Loucy (cell line): Measurements from ENCODE around the gene MRPL33.

ENCODE experiments used
- H2AFZ ChIP-seq: fragments of 200-600 bp; sonication (generic); 2 replicates; pipeline ENCODE4 v1.6.0; 2016; ENCODE audit warnings: antibody characterized with exemption, mild to moderate bottlenecking, low read length, moderate library complexity
- H3F3A ChIP-seq: fragments of 200-600 bp; 2 replicates; pipeline ENCODE4 v1.6.0; 2016; ENCODE audit warnings: antibody characterized with exemption, low read depth, mild to moderate bottlenecking
- H3K27me3 ChIP-seq: fragments of 200-600 bp; sonication (generic); 2 replicates; pipeline ENCODE4 v1.6.1; 2014; ENCODE audit warnings: low read length, mild to moderate bottlenecking; ENCODE audit not compliant: insufficient read depth, poor library complexity, severe bottlenecking
- H3K36me3 ChIP-seq: fragments of 200-600 bp; sonication (generic); 2 replicates; pipeline ENCODE4 v1.6.1; 2016; ENCODE audit warnings: low read length; ENCODE audit not compliant: insufficient read depth
- H3K4me1 ChIP-seq: fragments of 200-600 bp; sonication (generic); 2 replicates; pipeline ENCODE4 v1.5.1; 2014; ENCODE audit warnings: low read length, mild to moderate bottlenecking; ENCODE audit not compliant: insufficient read depth, poor library complexity, severe bottlenecking
- H3K4me2 ChIP-seq: fragments of 200-600 bp; sonication (generic); 2 replicates; pipeline ENCODE4 v1.6.0; 2014; ENCODE audit warnings: antibody characterized with exemption, low read length, low read depth, mild to moderate bottlenecking; ENCODE audit not compliant: poor library complexity, severe bottlenecking
- H3K4me3 ChIP-seq: fragments of 200-600 bp; sonication (generic); 2 replicates; pipeline ENCODE4 v1.5.1; 2014; ENCODE audit warnings: low read length, mild to moderate bottlenecking, mixed read lengths; ENCODE audit not compliant: poor library complexity, severe bottlenecking
- H3K79me2 ChIP-seq: fragments of 200-600 bp; sonication (generic); 2 replicates; pipeline ENCODE4 v1.6.1; 2014; ENCODE audit warnings: low read length; ENCODE audit not compliant: insufficient read depth
- H3K9ac ChIP-seq: fragments of 200-600 bp; sonication (generic); 2 replicates; pipeline ENCODE4 v1.6.0; 2014; ENCODE audit warnings: mild to moderate bottlenecking, low read depth, low read length, moderate library complexity; ENCODE audit not compliant: poor library complexity, severe bottlenecking
- H3K9me2 ChIP-seq: fragments of 200-600 bp; sonication (generic); replicated peaks from 2 replicates; pipeline ENCODE4 v1.6.1; 2016; ENCODE audit warnings: low read depth, low read length, mixed read lengths
- H3K9me3 ChIP-seq: fragments of 200-600 bp; sonication (generic); 2 replicates; pipeline ENCODE4 v1.6.1; 2014; ENCODE audit warnings: mild to moderate bottlenecking, antibody characterized with exemption, low read length, low read depth; ENCODE audit not compliant: insufficient read depth
- H4K20me1 ChIP-seq: fragments of 200-600 bp; sonication (generic); 2 replicates; pipeline ENCODE4 v1.6.0; 2014; ENCODE audit warnings: antibody characterized with exemption, low read length, mild to moderate bottlenecking; ENCODE audit not compliant: insufficient read depth, poor library complexity, severe bottlenecking
- EZH2phosphoT487 ChIP-seq: fragments of 200-600 bp; IDR thresholded peaks from 2 replicates; pipeline ENCODE4 v1.6.1; 2018; ENCODE audit warnings: antibody characterized with exemption, mild to moderate bottlenecking, moderate library complexity, borderline replicate concordance
- TF ChIP-seq, protein P1 (sequence below): fragments of 200-600 bp; sonication (generic); conservative IDR thresholded peaks from 2 replicates; pipeline ENCODE4 v1.5.1; 2014; ENCODE audit warnings: mild to moderate bottlenecking, antibody characterized with exemption, low read length

Gene MRPL33

DNA sequence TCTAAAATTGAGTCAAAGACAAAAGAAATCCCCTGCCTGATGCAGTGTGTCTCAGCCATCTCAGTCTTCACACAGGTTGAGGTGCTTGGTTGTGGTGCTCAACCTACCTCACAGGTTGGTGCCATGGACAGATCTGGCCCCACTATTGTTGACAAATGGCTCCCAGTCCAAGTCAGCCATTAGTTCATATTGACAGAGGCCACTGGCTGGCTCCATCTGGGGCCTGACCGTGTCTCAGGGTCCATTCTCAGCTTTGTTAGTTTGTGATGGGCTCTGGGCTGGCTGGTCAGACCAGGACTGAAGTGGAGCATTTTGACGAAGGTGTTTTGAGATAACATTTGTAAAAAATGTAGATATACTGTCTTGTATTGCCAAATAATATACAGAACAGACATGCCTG is 36.9 kb downstream of the MRPL33 start:
- Histone ChIP-seq H3K4me3 (no peak overlapping the region), H3K36me3 (no peaks in the 10 kb centered on the region), H3K4me2 (no peak overlapping the region), H3K9me2 (no peaks in the 10 kb centered on the region), H4K20me1 (no peaks in the 10 kb centered on the region), H3K27me3 (no peaks in the 10 kb centered on the region), H3K9me3 (no peaks in the 10 kb centered on the region), H3K79me2 (no peaks in the 10 kb centered on the region), H3K4me1 (no peaks in the 10 kb centered on the region), H3K9ac (no peak overlapping the region), H3F3A (no peaks in the 10 kb centered on the region), H2AFZ (no peak overlapping the region)
- TF ChIP-seq, protein P1, sequence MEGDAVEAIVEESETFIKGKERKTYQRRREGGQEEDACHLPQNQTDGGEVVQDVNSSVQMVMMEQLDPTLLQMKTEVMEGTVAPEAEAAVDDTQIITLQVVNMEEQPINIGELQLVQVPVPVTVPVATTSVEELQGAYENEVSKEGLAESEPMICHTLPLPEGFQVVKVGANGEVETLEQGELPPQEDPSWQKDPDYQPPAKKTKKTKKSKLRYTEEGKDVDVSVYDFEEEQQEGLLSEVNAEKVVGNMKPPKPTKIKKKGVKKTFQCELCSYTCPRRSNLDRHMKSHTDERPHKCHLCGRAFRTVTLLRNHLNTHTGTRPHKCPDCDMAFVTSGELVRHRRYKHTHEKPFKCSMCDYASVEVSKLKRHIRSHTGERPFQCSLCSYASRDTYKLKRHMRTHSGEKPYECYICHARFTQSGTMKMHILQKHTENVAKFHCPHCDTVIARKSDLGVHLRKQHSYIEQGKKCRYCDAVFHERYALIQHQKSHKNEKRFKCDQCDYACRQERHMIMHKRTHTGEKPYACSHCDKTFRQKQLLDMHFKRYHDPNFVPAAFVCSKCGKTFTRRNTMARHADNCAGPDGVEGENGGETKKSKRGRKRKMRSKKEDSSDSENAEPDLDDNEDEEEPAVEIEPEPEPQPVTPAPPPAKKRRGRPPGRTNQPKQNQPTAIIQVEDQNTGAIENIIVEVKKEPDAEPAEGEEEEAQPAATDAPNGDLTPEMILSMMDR: no peak
- no peak for TF ChIP-seq EZH2phosphoT487

DNA sequence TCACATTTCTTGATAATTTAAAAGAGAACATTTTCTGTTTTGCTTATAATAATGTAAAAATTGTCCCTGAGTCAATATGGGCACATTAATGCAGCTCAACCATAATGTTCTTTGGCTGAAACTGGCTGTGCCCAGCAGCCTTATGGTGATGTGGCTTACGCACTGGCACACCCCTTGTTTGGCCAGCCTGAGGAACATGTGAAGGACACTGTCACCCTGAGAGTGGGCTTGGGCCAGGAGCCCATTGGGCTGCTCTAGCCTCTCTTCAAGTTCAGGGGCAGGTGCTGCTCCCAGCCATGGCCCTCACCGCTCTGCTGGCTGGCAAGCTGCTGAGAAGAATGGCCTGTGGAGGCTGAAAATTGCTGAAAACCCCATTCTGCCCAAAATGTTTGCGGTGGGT is 37.5 kb downstream of the MRPL33 start:
- H3K79me2 ChIP-seq: no peaks in the 10 kb centered on the region
- no peaks in the 10 kb centered on the region for H3F3A ChIP-seq
- no peak overlapping the region for H3K9ac ChIP-seq
- no peaks in the 10 kb centered on the region for H3K36me3 ChIP-seq
- no peaks in the 10 kb centered on the region for H3K9me2 ChIP-seq
- no peaks in the 10 kb centered on the region for H3K4me1 ChIP-seq
- no peak overlapping the region for H3K4me3 ChIP-seq
- H3K27me3 ChIP-seq: no peaks in the 10 kb centered on the region
- no peaks in the 10 kb centered on the region for H4K20me1 ChIP-seq
- TF ChIP-seq EZH2phosphoT487: no peak
- TF ChIP-seq, protein P1: no peak
- no peak overlapping the region for H2AFZ ChIP-seq
- no peak overlapping the region for H3K4me2 ChIP-seq
- H3K9me3 ChIP-seq: no peaks in the 10 kb centered on the region

DNA sequence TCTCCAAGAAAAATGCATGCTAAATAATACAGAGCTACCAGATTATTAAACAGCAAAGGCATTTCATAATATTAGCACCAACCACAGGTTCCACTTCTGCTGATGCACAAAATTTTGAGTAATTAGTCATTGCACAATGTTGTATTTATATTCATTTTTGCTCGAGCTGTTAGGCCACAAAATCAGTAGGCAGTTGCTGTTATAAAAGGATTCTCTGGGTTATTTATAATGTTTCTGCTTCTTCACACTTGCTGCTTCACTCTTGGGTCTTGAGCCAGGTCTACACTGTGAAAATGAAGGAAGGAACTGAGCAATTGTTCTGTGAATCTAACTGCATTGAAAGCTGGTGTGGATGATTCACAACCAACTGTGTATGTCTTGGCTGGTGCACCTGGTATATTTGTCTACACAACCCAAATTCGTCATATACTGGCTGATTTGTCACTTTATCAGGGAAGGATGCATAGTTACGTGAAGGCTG is 38.3 kb downstream of the MRPL33 start:
- H3K36me3 ChIP-seq: no peaks in the 10 kb centered on the region
- no peaks in the 10 kb centered on the region for H3F3A ChIP-seq
- H3K4me2 ChIP-seq: no peak overlapping the region
- H3K4me1 ChIP-seq: no peaks in the 10 kb centered on the region
- H4K20me1 ChIP-seq: no peaks in the 10 kb centered on the region
- H3K4me3 ChIP-seq: no peak overlapping the region
- no peaks in the 10 kb centered on the region for H3K79me2 ChIP-seq
- no peak for TF ChIP-seq EZH2phosphoT487
- TF ChIP-seq, protein P1: no peak
- no peaks in the 10 kb centered on the region for H3K9me2 ChIP-seq
- no peaks in the 10 kb centered on the region for H3K9me3 ChIP-seq
- no peak overlapping the region for H2AFZ ChIP-seq
- no peaks in the 10 kb centered on the region for H3K27me3 ChIP-seq
- H3K9ac ChIP-seq: no peak overlapping the region
